A673 (cell line): ENCODE data around the gene NAIF1.

Experiments
- EZH2 ChIP-seq: fragments of 200-600 bp; sonication (generic); IDR thresholded peaks from 2 replicates; pipeline ENCODE4 v1.6.1; 2017; ENCODE audit warnings: borderline replicate concordance, low read depth, mild to moderate bottlenecking, mixed read lengths, antibody characterized with exemption, low read length; ENCODE audit not compliant: poor library complexity, severe bottlenecking
- TF ChIP-seq, protein P1 (sequence below): fragments of 300-800, 200-600 bp; sonication (generic); conservative IDR thresholded peaks from 2 replicates; pipeline ENCODE4 v1.5.1; 2017; ENCODE audit warnings: low read depth, mild to moderate bottlenecking, antibody characterized with exemption, low read length, moderate library complexity, mixed read lengths

DNA sequence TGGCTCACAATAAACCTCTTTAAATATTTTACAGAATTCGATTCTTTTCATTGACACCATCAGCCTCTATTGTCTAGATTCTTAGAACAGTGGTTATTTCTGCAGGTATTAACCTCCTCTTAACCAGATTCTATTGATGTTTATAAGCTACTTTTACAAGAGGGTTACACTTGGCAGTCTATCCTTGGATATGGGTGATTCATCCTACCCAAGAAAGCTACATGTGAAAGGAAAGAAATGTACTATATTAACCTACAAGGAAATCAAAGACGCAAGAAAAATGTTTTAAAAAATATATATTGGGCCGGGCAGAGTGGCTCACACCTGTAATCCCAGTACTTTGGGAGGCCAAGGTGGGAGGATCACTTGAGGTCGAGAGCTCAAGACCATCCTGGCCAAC lies 17.6 kb upstream of the NAIF1 start:
- TF ChIP-seq, protein P1, sequence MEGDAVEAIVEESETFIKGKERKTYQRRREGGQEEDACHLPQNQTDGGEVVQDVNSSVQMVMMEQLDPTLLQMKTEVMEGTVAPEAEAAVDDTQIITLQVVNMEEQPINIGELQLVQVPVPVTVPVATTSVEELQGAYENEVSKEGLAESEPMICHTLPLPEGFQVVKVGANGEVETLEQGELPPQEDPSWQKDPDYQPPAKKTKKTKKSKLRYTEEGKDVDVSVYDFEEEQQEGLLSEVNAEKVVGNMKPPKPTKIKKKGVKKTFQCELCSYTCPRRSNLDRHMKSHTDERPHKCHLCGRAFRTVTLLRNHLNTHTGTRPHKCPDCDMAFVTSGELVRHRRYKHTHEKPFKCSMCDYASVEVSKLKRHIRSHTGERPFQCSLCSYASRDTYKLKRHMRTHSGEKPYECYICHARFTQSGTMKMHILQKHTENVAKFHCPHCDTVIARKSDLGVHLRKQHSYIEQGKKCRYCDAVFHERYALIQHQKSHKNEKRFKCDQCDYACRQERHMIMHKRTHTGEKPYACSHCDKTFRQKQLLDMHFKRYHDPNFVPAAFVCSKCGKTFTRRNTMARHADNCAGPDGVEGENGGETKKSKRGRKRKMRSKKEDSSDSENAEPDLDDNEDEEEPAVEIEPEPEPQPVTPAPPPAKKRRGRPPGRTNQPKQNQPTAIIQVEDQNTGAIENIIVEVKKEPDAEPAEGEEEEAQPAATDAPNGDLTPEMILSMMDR: no peak
- no peak for TF ChIP-seq EZH2
